Hepatocyte (in vitro differentiated cells): ENCODE measurements around the gene MAGI1. TPM values are rescaled to one million over a fixed set of nuclear protein-coding genes. Genes with fewer than 3 reads are reported as not detected.

Experiments used
- DNase-seq: peaks from one replicate; pipeline ENCODE4 v3.0.0-alpha.2; 2016; ENCODE audit warnings: low spot score
- H2AFZ ChIP-seq: fragments of 200-600 bp; sonication (generic); 2 replicates; pipeline ENCODE4 v1.6.0; 2016; ENCODE audit warnings: antibody characterized with exemption, mild to moderate bottlenecking
- H3K27ac ChIP-seq: fragments of 200-600 bp; sonication (generic); 2 replicates; pipeline ENCODE4 v1.5.1; 2016; ENCODE audit warnings: mild to moderate bottlenecking
- H3K27me3 ChIP-seq: fragments of 200-600 bp; sonication (generic); 2 replicates; pipeline ENCODE4 v1.6.1; 2016
- H3K36me3 ChIP-seq: fragments of 200-600 bp; sonication (generic); replicated peaks from 2 replicates; pipeline ENCODE4 v1.5.1; 2016; ENCODE audit warnings: low read depth; ENCODE audit not compliant: insufficient read depth
- H3K4me1 ChIP-seq: fragments of 200-600 bp; sonication (generic); 2 replicates; pipeline ENCODE4 v1.5.1; 2016; ENCODE audit warnings: mild to moderate bottlenecking, moderate library complexity; ENCODE audit not compliant: insufficient read depth
- H3K4me2 ChIP-seq: fragments of 200-600 bp; sonication (generic); 2 replicates; pipeline ENCODE4 v1.6.0; 2016
- H3K4me3 ChIP-seq: fragments of 200-600 bp; sonication (generic); 2 replicates; pipeline ENCODE4 v1.5.1; 2016; ENCODE audit warnings: mild to moderate bottlenecking
- H3K79me2 ChIP-seq: fragments of 200-600 bp; sonication (generic); 2 replicates; pipeline ENCODE4 v1.6.0; 2017; ENCODE audit warnings: mild to moderate bottlenecking
- H3K9me2 ChIP-seq: fragments of 200-600 bp; sonication (generic); replicated peaks from 2 replicates; pipeline ENCODE4 v1.6.0; 2017; ENCODE audit warnings: mild to moderate bottlenecking; ENCODE audit not compliant: insufficient read depth
- H3K9me3 ChIP-seq: fragments of 200-600 bp; sonication (generic); 2 replicates; pipeline ENCODE4 v1.5.1; 2016; ENCODE audit warnings: low read depth, mild to moderate bottlenecking
- H4K20me1 ChIP-seq: fragments of 200-600 bp; sonication (generic); 2 replicates; pipeline ENCODE4 v1.6.0; 2016; ENCODE audit warnings: mild to moderate bottlenecking; ENCODE audit not compliant: insufficient read depth, poor library complexity, severe bottlenecking
- EZH2 ChIP-seq: fragments of 200-600 bp; sonication (generic); IDR thresholded peaks from 2 replicates; pipeline ENCODE4 v1.6.1; 2016; ENCODE audit warnings: antibody characterized with exemption, mild to moderate bottlenecking, borderline replicate concordance
- EZH2phosphoT487 ChIP-seq: fragments of 200-600 bp; sonication (generic); IDR thresholded peaks from one replicate; pipeline ENCODE4 v1.6.1; 2018; ENCODE audit warnings: antibody characterized with exemption, mild to moderate bottlenecking, low read depth, moderate library complexity; ENCODE audit not compliant: unreplicated experiment, severe bottlenecking
- WGBS: methylation state at CpG from one replicate; pipeline ENCODE4 v1.1.6; 2016; ENCODE audit warnings: low lambda C conversion rate; ENCODE audit errors: missing lambda C conversion rate; 5-methylcytosine and 5-hydroxymethylcytosine counted together
- polyA plus RNA-seq: library from polyadenylated mRNA; unstranded; fragments of >200 nt; fragmentation: Nextera tagmentation; extraction: Ambion mirVana; gene quantifications from 2 replicates; pipeline ENCODE4 v1.2.1, GENCODE V29; 2016
- total RNA-seq: library from RNA; depleted of rRNA; stranded (reverse); fragments of >200 nt; gene quantifications from 2 replicates; pipeline ENCODE4 v1.2.3, GENCODE V29; 2014
- TF ChIP-seq, protein P1 (sequence below): fragments of 200-600 bp; sonication (generic); IDR thresholded peaks from 2 replicates; pipeline ENCODE4 v1.5.1; 2016; ENCODE audit warnings: antibody characterized with exemption, mild to moderate bottlenecking; ENCODE audit not compliant: poor library complexity

Gene MAGI1
- total and polyA plus RNA-seq, 2 experiments from 2014 or later: 26.2 to 43.5 TPM

DNA sequence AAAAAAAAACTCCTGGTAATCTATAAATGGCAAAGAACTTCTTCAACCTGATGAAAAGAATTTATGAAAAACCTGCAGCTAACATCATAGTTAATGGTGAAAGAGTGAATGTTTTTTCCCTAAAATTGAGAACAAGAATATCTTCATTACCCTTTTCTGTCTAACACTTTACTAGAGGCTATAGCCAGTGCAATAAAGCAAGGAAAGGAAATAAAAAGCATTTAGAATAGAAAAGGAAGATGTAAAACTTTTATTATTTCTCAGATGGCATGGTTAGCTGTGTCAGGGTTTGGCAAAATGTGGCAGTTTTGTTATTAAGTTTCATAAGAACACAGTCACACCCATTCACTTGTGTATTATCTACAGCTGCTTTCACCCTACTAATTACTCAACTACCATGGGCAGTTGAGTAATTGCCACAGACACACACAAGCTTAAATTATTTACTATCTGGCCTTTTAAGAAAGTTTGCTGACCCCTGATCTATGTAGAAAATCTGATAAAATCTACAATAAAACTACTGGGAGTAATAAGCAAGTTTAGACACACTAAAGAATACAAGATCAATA lies 465.1 kb downstream of the MAGI1 start:
- H4K20me1 ChIP-seq: no peaks in the 10 kb centered on the region
- peaks cover 36% of the 10 kb centered on the region for H3K79me2 ChIP-seq
- H3K4me3 ChIP-seq: no peak overlapping the region
- H2AFZ ChIP-seq: no peak overlapping the region
- no peak overlapping the region for H3K4me2 ChIP-seq
- TF ChIP-seq EZH2phosphoT487 (no peak), EZH2 (no peak)
- TF ChIP-seq, protein P1, sequence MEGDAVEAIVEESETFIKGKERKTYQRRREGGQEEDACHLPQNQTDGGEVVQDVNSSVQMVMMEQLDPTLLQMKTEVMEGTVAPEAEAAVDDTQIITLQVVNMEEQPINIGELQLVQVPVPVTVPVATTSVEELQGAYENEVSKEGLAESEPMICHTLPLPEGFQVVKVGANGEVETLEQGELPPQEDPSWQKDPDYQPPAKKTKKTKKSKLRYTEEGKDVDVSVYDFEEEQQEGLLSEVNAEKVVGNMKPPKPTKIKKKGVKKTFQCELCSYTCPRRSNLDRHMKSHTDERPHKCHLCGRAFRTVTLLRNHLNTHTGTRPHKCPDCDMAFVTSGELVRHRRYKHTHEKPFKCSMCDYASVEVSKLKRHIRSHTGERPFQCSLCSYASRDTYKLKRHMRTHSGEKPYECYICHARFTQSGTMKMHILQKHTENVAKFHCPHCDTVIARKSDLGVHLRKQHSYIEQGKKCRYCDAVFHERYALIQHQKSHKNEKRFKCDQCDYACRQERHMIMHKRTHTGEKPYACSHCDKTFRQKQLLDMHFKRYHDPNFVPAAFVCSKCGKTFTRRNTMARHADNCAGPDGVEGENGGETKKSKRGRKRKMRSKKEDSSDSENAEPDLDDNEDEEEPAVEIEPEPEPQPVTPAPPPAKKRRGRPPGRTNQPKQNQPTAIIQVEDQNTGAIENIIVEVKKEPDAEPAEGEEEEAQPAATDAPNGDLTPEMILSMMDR: no peak
- DNase-seq: no peak
- no peaks in the 10 kb centered on the region for H3K27me3 ChIP-seq
- no peaks in the 10 kb centered on the region for H3K4me1 ChIP-seq
- no peaks in the 10 kb centered on the region for H3K9me2 ChIP-seq
- H3K27ac ChIP-seq: no peak overlapping the region
- peaks cover 4% of the 10 kb centered on the region for H3K9me3 ChIP-seq
- no peaks in the 10 kb centered on the region for H3K36me3 ChIP-seq

DNA sequence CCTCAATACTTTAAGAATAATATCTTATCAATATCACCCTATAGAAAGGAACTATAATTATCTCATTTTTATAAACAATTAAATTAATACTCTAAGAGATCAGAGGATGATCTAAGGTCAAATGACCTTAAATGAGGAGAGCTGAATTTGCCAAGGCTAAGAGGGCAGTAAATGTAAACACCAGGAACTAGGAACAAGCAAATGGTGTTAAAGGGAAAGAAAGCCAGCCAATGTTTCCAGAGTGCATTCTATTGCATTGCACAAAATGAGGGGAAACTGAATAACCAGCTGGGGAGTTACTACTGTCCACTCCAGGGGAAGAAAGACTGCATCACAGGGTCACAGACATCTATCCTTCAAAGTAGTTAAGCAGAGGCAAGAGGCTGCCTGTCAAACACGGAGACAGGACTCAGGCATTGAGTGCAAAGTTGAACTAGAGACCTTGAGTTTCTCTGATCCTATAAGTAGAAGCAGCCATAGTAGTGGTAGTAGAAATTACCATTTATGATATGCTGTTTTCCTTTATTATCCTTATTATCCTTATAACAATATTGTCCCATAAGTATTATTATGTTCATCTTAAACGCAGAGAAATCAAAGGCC lies 466.4 kb downstream of the MAGI1 start:
- Histone ChIP-seq H2AFZ (no peak overlapping the region), H3K27me3 (no peaks in the 10 kb centered on the region), H3K79me2 (peaks cover 41% of the 10 kb centered on the region), H3K4me3 (no peak overlapping the region), H3K27ac (no peak overlapping the region), H3K4me2 (no peak overlapping the region), H4K20me1 (no peaks in the 10 kb centered on the region), H3K9me3 (peaks cover 4% of the 10 kb centered on the region), H3K4me1 (no peaks in the 10 kb centered on the region), H3K36me3 (no peaks in the 10 kb centered on the region), H3K9me2 (no peaks in the 10 kb centered on the region)
- WGBS: 88% methylated on average over 2 of the region's 2 CpGs
- TF ChIP-seq EZH2: no peak
- DNase-seq: no peak

DNA sequence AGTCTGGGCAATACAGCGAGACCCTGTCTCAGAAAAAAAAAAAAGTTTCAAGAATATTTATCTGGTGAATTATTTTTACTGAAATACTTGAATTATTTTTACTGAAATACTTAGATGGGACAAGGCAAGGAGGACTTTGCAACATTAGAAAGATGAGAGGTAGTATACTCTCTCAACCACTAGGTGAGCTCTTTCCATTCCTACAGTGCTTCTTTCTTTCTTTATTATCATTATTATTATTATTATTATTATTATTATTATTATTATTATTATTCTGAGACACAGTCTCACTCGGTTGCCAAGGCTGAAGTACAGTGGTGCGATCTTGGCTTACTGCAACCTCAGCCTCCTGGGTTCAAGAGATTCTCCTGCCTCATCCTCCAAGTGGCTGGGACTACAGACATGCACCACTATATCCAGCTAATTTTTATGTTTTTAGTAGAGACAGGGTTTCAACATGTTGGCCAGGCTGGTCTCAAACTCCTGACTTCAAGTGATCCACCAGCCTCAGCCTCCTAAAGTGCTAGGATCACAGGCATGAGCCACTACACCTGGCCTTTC lies 468.8 kb downstream of the MAGI1 start:
- no peak for TF ChIP-seq EZH2
- TF ChIP-seq EZH2phosphoT487: no peak
- TF ChIP-seq, protein P1: peak; percentile 5
- peaks cover 4% of the 10 kb centered on the region for H3K9me3 ChIP-seq

DNA sequence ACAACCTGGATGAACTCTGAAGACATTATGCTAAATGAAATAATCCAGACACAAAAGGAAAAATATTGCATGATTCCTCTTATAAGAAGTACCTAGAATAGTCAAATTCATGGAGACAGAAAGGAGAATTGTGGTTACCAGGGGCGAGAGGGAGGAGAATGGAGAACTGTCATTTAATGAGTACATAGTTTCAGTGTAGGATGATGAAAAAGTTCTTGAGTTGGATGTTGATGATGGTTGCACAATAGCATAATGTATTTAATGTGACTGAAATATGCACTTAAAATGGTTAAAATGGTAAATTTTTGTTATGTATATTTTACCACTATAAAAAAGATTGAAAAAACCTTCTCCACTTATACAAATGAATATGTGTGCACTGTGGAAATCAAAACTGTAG lies 469.6 kb downstream of the MAGI1 start:
- Histone ChIP-seq H3K4me2 (no peak overlapping the region), H3K4me1 (no peaks in the 10 kb centered on the region), H3K4me3 (no peak overlapping the region), H3K36me3 (no peaks in the 10 kb centered on the region), H3K27me3 (no peaks in the 10 kb centered on the region), H3K9me3 (peaks cover 4% of the 10 kb centered on the region), H3K79me2 (peaks cover 49% of the 10 kb centered on the region), H3K27ac (no peak overlapping the region), H2AFZ (no peak overlapping the region), H4K20me1 (peaks cover 4% of the 10 kb centered on the region), H3K9me2 (no peaks in the 10 kb centered on the region)
- no peak for DNase-seq
- 100% methylated on average over 1 of the region's 1 CpG for WGBS
- no peak for TF ChIP-seq EZH2

More for the DNA sequence above, 468.8 kb downstream of the MAGI1 start:
- Histone ChIP-seq H3K4me1 (no peaks in the 10 kb centered on the region), H3K27ac (no peak overlapping the region), H3K4me3 (no peak overlapping the region), H3K4me2 (no peak overlapping the region), H3K79me2 (peaks cover 49% of the 10 kb centered on the region), H3K9me2 (no peaks in the 10 kb centered on the region), H4K20me1 (peaks cover 4% of the 10 kb centered on the region), H3K36me3 (no peaks in the 10 kb centered on the region), H2AFZ (no peak overlapping the region), H3K27me3 (no peaks in the 10 kb centered on the region)
- no peak for DNase-seq
- WGBS: 100% methylated on average over 3 of the region's 3 CpGs
